NCI-H187 (cell line): ENCODE measurements around the gene CAMTA1.
"Not testable (repeated sequence)": the region's sequence is repeated elsewhere in the genome, so short reads cannot be mapped to it uniquely, and the experiment has no call there.

Source experiments
- DNase-seq, 2 experiments: peaks; one replicate each; lab custom pipeline; 2025; lab: John Stamatoyannopoulos, UW

CAMTA1 gene

DNA sequence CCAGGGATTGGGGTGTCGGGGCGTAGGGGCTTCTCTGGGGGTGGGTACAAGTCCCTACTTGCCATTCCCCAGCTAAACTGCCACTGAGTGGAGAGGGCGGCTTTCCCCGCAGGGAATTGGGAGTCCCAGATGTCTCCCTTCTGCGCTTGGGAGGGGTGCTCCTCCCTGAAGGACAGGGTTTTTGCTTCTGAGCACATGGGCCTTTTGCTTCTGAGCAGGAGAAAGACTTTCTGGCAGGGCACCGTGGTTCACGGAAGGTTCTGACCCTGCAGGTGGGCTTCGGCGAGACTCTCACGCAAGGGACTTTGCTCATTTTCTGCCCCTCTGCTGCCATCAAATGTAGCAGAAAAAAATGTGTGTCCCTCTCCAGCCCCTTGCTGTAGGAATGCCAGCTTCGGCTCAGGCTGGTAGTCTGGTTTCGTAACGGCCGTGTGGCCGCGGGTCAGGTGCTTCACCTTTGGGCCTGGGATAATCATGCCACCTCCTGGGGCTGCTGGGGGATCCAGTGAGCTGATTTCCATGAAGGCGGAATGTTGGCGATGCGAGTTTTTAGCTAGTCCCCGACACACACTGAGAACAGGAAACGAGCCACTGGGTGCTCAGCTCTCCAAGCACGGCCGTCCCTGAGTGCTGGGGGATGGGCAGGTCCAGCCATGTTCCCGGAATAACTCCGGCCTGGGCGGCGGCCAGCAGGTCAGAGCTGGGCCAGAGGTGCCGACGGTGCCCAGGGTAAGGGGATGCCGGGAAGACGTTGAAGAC is 364.0 kb downstream of the CAMTA1 start:
- DNase-seq: no peak

DNA sequence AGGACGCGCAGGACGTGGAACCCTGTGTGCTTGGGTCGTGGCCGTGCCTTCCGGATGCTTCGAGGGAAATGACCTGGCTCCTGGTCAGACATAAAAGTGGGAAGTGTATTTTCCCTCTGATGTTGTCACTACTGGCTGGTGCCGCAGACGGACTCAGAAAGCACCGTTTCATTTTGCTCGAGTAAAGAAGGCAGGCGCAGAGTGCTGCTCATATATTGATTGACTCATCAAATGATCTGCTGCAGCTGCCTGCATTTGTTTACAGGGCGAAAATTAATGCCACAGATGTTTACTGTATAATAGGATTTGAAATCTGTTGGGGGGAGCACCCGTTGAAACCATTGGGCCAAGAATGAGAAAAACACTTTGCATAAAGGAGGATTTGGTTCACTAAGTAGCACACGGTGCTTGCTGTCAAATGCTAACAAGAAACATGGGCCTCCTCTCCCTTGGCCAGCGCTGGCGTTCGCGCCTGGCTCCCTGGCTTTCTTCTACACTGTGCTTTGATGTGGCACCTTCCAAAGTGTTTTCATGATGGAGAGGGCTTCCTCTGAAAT is 365.5 kb downstream of the CAMTA1 start:
- DNase-seq: no peak

DNA sequence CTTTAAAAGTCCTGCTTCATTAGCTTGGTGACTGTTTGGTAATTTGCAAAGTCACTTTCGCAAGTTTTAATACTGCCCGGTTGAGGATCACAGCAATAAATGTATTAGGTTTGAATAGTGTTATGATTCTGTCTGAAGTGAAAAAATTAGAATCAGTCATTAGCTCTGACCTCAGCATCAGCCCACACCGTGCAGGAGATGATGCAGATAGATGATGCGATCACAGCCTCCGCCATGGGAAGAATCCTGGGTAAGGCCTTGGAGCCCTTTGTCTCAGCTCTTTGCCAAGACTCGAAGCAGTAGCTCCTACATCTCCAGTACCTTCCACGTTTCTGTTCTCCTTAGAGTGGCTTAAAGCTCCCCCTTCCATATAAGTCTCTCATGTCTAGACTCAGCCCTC is 366.7 kb downstream of the CAMTA1 start:
- DNase-seq: no peak

DNA sequence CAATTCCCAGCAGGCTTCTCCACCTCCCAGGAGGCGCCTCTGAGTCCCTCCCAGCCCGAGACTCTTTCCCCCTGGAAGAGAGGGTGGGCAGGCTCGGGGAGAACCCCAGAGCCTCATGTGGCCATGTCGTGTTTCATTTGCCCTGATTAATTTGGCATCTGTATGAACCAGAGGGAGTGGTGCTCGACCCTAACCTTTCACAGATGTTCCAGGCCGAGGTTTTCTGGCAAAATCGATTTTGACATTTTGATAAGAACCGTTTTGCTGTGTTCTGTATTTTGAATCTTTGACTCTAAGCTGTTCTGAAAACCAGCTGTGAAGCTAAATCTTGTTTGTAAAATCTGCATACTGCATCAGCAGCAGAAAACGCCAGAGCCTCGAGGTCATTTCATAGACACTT is 367.4 kb downstream of the CAMTA1 start:
- no peak for DNase-seq

DNA sequence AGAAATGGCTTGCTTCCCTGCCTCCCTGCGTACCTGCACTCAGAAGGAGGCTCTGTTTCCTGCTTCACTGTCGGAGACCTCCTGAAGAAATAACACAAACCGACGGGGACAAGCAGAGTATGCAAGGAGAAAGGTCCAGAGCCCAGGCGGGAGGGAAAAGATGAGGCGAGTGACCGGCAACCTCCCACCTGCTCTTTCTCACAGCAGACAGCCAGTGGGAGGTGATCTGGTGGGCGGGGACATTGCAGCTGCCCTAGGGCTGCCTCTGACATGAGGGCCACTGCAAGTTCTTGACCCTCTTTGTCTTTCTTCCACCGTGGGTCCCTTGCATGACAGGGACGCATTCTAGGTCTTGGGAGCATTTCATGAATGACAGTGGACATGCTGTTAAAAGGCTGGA is 368.2 kb downstream of the CAMTA1 start:
- DNase-seq: no peak

DNA sequence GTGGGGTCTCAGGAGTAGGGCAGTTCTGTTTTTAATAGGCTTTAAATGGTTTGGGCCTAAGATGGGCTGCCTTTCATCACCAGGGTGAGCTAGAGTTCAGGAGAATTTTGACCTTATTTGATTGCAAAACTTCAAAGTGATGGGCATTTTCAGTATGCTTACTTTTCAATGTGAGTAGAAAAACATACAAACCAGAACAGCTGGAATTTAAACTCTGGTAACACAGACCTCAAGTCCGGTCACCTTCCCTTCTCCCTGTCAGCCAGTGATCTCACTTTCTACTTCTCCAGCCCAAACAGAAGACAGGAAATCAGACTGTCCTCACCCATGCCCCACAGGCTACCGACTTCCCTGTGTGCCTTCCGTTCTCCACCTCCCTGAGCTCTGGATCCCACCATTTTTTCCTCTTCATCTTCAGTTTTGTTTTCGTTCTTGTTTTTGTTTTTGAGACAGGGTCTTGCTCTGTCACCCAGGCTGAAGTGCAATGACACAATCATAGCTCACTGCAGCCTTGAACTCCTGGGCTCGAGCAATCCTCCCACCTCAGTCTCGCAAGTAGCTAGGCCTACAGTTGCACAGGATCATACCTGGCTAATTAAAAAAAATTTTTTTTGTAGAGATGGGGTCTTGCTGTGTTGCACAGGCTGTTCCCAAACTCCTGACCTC is 374.0 kb downstream of the CAMTA1 start:
- DNase-seq: no peak

DNA sequence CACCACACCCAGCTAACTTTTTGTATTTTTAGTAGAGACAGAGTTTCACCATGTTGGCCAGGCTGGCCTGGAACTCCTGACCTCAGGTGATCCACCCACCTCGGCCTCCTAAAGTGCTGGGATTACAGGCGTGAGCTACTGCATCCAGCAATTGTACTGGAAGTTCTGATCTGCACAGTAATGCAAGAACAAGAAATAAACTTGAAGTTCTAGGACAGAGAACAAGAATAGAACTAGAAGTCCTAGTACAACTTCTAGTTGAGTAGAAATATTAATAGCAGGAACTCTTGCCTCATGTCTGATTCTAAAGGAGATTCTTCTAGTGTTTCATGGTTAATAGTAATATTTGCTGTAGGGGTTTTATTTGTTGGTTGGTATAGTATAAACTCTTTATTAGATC is 383.3 kb downstream of the CAMTA1 start:
- DNase-seq: not testable (repeated sequence)

DNA sequence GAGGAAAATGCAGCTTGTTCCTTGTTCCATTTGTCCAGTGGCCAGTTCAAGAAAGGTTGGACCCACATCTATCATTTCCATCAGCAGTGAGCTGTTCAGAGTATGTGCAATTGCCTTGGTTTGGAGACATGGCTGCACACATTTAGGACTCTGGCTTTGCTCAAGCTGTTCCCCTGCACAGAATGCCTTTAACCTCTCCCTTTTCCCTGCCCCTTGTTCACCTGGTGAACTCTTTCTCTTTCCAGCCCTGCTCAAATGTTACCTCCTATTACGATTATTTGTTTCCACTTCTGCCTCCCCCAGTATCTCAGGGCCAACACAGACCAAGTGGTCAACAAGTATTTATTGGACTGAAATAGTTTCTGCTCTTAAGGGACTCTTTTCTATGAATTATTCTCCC is 385.9 kb downstream of the CAMTA1 start:
- DNase-seq: no peak

DNA sequence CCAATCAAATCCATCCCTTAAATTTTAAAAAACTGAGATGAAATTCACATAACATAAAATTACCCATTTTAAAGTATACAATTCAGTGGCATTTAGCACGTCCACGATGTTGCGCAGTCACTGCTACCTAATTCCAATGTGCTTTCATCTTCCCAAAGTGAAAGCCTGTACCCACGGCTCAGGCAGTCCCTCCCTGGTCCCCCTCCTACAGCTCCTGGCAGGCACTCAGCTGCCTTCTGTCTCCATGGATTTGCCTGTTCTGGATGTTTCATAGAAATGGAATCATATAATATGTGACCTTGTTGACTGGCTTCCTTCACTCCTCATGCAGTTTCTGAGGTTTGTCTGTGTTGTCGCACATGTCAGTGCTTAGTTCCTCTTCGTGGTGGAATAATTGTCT is 386.3 kb downstream of the CAMTA1 start:
- no peak for DNase-seq

DNA sequence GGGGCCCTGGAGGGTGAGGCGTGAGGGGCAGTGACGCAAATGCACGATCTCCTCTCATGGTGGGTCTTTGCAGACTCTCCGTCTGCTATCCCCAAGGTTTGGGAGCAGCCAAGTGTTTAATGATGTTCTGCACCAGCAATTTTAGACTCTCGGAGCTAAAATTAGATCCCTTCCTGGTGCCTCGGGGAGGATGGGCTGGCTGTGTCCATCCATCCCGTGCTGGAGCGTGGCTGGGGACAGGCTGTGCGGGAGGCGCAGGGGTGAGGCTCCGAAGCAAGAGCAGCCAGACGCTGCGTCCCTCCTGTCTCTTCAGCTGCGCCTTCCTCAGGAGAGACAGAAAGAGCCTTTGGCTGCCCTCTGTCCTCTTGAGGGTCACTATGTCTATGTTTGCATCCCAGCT is 387.6 kb downstream of the CAMTA1 start:
- no peak for DNase-seq

DNA sequence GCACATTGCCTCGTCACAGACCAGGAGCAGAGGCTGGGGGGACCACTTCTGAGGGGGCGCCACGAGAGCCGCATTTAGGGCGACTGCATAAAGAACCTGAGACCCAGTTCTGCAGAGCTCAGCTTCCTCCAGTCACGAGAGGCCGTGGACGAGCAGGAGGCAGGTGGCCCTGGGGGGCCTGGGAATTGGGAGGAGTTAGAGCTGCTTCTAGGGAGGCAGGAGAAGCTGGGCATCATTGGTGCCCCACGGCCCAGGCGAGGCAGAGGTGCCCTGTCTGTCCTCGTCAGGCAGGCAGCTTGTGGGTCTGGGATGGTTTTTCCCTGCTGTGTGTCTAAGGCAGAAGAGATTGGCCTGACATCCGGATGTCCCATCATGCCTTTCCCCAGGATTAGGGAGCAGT is 389.3 kb downstream of the CAMTA1 start:
- no peak for DNase-seq

DNA sequence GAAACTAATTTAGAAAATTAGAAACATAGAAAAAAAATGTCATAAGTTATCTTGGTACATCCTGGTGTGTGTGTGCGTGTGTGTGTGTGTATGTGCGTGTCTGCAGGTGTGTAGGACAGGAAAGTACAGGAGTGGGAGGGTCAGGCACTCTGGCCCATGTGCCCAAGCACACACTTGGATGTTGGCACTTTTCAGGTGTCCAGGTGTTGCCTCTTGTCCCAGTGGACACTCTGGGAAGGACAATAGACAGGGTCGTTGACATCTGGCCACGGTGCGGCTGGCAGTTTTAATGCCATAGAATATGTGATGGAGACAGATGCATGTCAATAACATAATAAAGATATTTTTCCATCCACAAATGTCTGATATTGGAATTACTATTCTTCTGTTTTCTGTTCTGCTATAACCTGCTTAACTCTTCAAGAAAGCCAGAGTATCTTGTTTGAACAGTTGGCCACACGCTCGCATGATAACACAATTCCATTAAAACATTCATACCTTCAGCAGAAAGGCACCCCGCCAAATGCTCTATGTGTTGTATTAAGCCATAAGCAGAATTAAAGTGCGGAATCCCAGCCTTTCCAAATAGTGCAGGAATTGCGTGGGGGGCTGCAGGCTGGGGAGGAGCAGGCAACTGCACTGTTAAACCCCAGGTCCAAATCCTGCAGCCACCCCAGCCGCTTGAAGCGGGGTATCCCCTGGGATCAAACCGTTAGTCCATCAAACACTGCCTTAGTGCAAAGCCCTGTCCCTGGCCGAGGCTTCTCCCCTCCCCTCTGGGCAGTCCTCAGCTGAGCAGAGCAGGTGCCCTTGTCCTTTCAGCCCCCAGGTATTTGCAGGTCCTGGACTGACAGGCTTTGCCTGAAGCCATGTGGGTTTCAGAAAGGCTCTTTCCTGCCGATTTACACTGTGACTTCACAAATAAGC is 390.0 kb downstream of the CAMTA1 start:
- no peak for DNase-seq

DNA sequence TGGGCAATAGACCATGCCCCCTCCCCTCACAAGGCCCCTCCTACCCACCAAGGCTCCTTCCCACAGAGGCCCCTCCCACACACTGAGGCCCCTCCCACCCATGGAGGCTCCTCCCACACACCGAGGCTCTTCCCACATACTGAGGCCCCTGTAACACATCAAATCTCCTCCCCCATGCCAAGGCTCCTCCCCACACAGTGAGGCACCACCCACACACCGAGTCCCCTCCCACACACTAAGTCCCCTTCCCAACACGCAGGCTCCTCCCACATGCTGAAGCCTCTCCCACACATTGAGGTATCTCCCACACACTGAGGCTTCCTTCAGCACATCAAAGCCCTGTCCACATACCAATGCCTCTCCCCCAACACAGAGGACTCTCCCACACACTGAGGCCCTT is 391.8 kb downstream of the CAMTA1 start:
- DNase-seq: no peak

DNA sequence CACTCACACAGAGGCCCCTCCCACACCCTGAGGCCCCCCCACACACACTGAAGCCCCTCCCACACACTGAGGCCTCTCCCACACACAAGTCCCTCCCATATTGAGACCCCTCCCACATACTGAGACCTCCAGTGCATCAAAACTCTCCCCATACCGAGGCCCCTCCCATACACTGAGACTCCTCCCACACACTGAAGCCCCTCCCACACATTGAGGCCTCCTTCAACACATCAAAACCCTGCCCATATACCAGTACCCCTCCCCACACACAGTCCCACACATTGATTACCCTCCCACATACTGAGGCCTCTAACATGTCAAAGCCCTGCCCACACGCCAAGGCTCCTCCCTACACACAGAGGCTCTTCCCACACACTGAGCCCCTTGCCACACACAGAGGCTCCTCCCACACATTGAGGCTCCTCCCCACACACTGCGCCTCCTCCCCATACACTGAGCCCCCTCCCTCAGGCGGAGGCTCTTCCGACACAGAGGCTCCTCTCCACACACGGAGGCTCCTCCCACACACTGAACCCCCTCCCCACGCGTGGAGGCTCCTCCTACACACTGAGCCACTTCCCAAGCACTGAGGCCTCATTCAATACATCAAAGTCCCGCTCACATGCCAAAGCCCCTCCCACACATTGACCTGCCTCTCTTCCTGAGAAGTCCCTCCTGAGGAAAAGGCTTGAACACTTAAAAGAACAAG is 392.3 kb downstream of the CAMTA1 start:
- no peak for DNase-seq

DNA sequence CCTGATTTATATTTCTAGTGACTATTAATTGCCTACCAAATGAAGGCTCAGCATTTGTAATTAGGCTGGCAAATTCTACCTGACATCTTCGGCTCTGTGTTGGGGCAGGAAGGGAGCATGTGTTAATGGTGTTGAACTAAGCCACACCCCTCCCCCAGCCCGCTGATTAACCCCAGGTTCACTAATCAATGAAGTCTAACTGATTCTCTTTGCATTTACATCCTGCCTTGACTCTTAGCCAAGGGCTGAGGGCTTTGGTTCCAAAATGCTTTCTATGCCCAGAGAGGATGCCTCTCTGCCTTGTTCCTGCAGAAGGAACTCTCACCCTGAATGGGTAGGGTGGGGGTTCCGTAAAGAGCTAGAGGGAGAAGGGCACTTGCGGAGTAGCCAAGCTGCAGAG is 393.1 kb downstream of the CAMTA1 start:
- DNase-seq: no peak

DNA sequence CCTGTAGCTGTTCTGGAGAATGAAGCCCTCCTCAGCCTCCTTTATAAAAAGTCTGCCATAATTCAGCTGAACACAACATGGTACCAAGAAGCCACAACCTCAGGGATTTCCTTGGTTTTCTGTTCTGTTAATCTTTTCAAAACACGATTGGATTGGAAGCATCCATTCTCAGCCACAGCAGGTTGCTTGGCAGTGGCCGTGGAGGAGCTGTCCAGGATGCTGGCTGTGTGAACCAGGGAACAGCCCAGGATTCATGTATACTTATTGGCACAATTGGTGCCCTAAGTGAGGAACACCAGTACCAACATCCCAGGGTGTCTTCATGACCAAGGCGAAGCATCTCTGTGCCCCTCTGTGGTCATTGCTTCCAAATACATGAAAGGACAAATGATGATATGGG is 393.5 kb downstream of the CAMTA1 start:
- no peak for DNase-seq

DNA sequence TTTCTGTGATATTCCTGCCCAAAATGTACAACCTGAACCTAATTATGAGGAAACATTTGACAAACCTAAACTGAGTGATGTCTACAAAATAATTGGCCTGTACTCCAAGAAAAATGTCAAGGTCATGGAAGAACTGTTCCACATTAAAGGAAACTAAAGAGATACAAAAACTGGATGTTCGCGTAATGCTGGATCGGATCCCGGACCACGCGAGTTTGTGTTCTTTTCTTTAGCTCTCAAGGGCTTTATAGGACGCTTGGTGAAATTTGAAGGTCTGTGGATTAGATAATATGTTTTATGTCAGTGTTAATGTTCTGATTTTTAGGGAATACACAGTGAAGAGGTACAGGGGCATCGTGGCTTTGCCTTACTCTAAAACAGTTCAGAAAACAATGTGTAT is 400.5 kb downstream of the CAMTA1 start:
- no peak for DNase-seq

DNA sequence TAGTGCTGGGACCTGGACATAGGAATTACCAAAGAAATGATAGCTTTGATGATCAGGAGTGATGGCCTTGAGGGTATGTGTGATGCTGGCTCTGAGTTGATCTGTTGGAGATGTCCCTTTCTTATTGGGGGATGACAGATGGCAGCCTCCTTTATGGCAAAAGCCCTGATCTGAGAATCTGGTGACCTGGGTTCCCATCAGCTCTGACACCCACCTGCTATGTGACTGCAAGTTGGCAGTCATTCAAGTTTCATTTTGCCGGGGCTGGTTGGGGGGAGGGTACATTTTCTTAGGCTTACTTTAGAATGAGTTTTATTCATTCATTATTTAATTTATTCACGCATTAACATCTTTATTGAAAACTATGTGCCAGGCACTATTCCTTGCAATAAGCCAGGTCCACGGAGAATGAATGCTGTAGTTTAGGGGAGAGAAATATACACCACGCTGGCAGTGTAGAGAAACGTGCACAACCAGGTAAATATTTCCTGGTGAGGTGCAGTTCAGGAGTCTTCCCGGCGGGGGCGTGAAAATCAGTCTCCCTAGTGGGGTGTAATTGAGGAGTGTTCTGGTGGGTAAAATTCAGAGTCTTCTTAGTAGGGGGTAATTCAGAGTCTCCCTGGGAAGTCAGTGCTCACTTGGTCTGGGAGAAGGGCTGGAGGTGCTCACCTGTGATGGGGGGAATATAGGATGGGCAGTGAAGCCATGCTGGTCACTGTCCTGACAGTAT is 401.3 kb downstream of the CAMTA1 start:
- no peak for DNase-seq

DNA sequence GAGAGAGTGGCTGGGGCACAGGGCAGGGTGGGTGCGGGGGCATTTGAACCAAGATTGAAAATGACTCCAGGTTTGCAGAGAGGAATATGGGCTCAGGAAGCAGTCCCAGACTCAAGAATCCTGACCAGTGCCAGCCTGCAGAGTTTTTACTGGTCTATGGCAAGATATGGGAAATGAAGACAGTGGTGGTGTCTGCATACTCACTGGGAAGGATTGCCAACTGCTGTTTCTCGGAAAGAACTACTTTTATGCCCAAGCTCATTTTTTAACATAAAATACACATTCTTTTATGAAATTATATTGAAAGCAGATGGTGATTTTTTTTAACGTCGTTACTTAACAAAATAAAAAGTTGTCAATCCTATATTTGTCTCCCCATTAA is 401.8 kb downstream of the CAMTA1 start:
- no peak for DNase-seq

DNA sequence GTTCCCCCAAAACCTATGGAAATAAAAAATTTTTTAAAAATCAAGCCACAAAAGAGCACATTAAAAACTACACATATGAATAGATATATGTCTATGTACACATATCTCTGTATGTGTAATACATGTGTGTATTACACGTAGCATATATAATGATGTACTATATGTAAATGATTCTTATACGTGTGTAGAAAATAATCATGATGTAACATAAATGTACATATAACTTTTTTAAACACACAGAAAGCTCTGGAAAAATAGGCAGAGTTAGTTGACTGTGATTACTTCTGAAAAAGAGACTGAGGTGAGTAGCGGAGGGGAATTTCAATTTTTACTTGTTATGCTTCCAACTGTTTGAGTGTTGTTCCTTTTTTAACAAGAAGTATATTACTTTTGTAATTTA is 405.0 kb downstream of the CAMTA1 start:
- DNase-seq: no peak

DNA sequence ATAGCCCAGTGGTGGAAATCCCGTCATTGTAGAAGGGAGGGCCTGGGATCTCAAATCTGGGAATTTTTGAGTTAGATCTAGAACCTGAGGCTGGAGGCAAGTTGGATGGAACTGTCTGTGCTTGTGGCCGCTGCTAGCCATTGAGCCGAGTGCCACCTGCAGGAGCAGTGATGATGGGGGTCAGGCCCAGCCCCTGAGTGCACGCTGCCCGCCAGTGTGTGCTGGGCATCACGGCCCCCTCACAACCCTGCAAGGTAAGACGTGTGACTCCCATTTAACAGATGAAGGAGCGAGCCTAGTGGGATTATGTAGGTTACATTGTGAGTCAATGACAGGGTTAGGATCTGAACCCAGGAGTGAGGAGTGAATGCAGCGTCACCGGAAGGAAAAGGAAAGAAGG is 407.2 kb downstream of the CAMTA1 start:
- no peak for DNase-seq
